Measurements from ENCODE around the gene C1orf21.

C1orf21 gene

DNA sequence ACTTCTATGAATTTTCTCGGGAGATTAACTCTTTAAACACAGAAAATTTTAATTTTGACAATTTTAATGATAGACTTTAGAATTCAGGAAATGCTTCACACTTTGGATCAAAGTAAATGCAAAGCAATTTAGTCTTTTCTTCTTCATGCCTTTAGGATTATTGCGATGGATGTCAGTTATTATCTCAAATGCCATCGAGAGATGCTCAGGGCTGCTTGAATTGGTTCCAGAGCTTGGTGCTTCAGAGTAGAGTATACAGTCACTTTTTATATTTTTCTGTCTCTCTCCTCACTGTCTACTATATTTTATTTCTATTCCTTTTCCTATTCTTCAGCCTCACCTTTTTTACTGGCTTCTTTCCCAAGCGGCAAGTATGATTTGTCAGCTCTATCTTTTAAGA lies 59.2 kb downstream of the C1orf21 start:
- Histone ChIP-seq H3K36me3 (ENCODE audit: insufficient read depth, low read length) (no peaks in the 10 kb centered on the region), H2AFZ (ENCODE audit: low read length, unreplicated experiment) (no peak overlapping the region), H3K27me3 (ENCODE audit: insufficient read depth, low read length) (no peaks in the 10 kb centered on the region), H3K27ac (ENCODE audit: low read depth, low read length) (no peak overlapping the region), H3K79me2 (ENCODE audit: control insufficient read depth, insufficient read depth, low read length, unreplicated experiment) (no peaks in the 10 kb centered on the region), H3K4me1 (ENCODE audit: control insufficient read depth, insufficient read depth, low read length, unreplicated experiment) (no peaks in the 10 kb centered on the region), H3K4me3 (ENCODE audit: low read depth, low read length) (no peak overlapping the region)

DNA sequence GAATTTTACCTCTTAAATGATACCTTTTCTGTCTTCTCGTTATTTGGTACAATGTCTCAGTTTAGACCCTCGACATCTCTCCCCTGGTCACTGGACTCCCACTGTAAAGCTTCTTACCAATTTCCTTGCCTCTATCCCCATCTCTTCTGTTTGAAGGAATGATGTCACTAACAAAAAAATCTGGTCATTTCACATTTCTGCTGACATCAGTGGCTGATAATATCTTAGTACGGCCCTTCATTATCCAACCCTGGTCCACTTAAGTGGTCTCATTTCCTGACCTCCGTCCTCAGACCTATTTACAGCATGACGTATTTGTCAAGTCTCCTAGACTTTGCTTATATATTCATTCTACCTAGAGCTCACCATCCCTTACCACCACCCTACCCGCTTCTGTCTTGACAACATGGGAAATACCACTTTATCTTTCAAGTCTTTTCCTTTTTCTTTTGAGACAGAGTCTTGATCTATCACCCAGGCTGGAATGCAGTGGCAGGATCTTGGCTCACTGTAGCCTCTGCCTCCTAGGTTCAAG lies 60.9 kb downstream of the C1orf21 start:
- no peak overlapping the region for H3K4me3 ChIP-seq (ENCODE audit: low read depth, low read length)
- H3K79me2 ChIP-seq (ENCODE audit: control insufficient read depth, insufficient read depth, low read length, unreplicated experiment), result no peaks in the 10 kb centered on the region
- H3K27me3 ChIP-seq (ENCODE audit: insufficient read depth, low read length), result no peaks in the 10 kb centered on the region
- H3K4me1 ChIP-seq (ENCODE audit: control insufficient read depth, insufficient read depth, low read length, unreplicated experiment), result no peaks in the 10 kb centered on the region
- H3K27ac ChIP-seq (ENCODE audit: low read depth, low read length), result no peak overlapping the region
- no peak overlapping the region for H2AFZ ChIP-seq (ENCODE audit: low read length, unreplicated experiment)
- H3K36me3 ChIP-seq (ENCODE audit: insufficient read depth, low read length), result no peaks in the 10 kb centered on the region

DNA sequence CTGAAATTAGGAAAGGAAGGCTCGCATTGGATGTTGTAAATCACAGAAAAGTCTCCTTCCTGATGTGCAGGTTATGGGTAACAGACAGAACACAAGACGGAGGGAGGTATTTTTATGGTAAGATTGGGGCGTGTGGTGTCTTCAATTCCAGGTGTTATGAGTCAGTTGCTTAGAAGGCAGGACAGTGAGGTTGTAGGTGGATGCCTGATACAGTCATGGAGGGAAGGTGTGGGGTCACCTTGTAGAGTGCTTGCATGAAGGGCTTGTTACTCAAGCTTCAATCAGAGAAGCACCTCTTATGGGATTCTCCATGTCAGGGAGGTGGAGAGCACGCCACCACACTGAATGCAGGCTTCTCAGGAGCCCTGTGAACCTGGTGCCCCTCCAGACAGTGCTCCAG lies 63.1 kb downstream of the C1orf21 start:
- no peak overlapping the region for H3K27ac ChIP-seq (ENCODE audit: low read depth, low read length)
- H3K79me2 ChIP-seq (ENCODE audit: control insufficient read depth, insufficient read depth, low read length, unreplicated experiment), result no peaks in the 10 kb centered on the region
- no peaks in the 10 kb centered on the region for H3K36me3 ChIP-seq (ENCODE audit: insufficient read depth, low read length)
- H3K4me1 ChIP-seq (ENCODE audit: control insufficient read depth, insufficient read depth, low read length, unreplicated experiment), result no peaks in the 10 kb centered on the region
- no peaks in the 10 kb centered on the region for H3K27me3 ChIP-seq (ENCODE audit: insufficient read depth, low read length)
- no peak overlapping the region for H2AFZ ChIP-seq (ENCODE audit: low read length, unreplicated experiment)
- H3K4me3 ChIP-seq (ENCODE audit: low read depth, low read length), result no peak overlapping the region

DNA sequence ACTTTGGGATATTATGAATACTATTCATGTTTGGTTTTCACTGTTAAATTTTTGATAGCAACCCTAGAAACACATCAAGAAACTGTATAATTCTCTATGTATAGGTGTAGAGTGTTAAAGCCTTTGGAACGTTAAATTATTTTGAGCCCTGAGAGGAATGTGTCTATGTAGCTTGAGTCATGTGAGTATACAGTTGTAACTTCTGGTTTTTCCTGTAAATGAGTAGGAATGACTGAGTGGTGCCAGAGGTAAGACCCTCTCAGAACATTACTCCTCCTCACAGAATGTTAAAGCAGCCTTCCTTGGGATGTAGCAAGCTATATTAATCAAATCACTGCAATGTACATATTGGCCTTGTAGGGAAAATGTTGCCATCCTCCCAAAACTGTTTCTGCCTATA lies 69.0 kb downstream of the C1orf21 start:
- Histone ChIP-seq H3K4me3 (ENCODE audit: low read depth, low read length) (no peak overlapping the region), H3K27ac (ENCODE audit: low read depth, low read length) (no peak overlapping the region), H3K36me3 (ENCODE audit: insufficient read depth, low read length) (no peaks in the 10 kb centered on the region), H3K79me2 (ENCODE audit: control insufficient read depth, insufficient read depth, low read length, unreplicated experiment) (no peaks in the 10 kb centered on the region), H3K4me1 (ENCODE audit: control insufficient read depth, insufficient read depth, low read length, unreplicated experiment) (no peaks in the 10 kb centered on the region), H2AFZ (ENCODE audit: low read length, unreplicated experiment) (no peak overlapping the region), H3K27me3 (ENCODE audit: insufficient read depth, low read length) (no peaks in the 10 kb centered on the region)

DNA sequence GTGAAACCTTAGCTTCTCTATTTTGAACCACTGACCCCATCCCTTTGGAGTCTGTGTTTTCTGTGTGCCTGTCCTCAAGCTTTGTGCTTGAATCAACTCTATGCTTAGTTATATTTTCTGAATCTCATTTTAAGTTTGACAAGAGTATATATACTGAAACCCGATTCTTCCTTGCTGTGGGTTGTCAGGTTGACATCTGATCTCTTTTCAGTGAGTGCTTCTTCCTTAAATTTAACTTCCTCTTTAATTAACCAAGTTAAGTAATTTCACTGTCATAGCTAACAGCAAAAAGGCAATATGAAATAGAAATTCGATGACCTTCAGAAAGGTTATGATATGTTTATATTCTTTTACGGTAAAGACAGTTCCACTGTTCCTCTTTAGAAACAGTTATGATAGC lies 69.4 kb downstream of the C1orf21 start:
- H3K4me3 ChIP-seq (ENCODE audit: low read depth, low read length), result no peak overlapping the region
- H3K27me3 ChIP-seq (ENCODE audit: insufficient read depth, low read length), result no peaks in the 10 kb centered on the region
- H3K36me3 ChIP-seq (ENCODE audit: insufficient read depth, low read length), result no peaks in the 10 kb centered on the region
- no peak overlapping the region for H2AFZ ChIP-seq (ENCODE audit: low read length, unreplicated experiment)
- H3K4me1 ChIP-seq (ENCODE audit: control insufficient read depth, insufficient read depth, low read length, unreplicated experiment), result no peaks in the 10 kb centered on the region
- no peaks in the 10 kb centered on the region for H3K79me2 ChIP-seq (ENCODE audit: control insufficient read depth, insufficient read depth, low read length, unreplicated experiment)
- H3K27ac ChIP-seq (ENCODE audit: low read depth, low read length), result no peak overlapping the region

DNA sequence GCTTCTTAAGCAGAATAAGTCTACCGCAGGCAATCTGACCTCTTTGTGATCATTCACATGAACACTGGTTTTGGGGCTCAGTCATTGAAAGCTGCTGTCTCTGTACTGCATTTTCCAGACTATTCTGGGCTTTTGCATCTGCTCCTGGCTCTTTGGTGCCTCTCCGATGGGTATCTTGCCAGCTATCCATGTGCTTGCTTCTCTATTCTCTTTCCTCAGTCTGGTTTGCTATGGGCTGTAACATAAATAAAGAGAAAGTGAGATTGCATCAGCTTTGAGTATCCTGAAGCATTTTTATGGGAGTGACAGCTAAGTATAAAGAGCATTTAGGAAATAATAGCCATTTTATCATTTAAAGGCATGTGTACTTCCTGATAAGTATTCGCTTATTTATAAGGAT lies 70.7 kb downstream of the C1orf21 start:
- no peak overlapping the region for H2AFZ ChIP-seq (ENCODE audit: low read length, unreplicated experiment)

DNA sequence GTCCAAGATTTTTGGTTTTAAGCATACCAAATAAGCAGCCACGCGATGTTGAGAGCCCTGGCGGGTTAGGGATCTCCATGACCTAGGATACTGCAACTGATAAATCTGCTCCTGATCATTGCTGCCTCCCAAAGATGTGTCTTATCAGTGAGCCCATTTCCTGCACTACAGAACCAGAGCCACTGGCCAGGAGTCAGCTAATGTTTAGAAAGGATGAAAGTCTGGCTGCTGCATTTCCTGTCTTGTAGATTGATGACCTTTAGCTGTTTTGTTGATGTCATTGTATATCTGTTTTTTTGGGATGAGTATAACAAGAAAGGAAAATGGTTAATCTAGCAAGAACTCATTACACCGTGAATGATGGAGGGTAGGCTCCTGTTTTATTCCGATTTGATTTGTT lies 74.5 kb downstream of the C1orf21 start:
- Histone ChIP-seq H3K4me3 (ENCODE audit: low read depth, low read length) (no peak overlapping the region), H3K4me1 (ENCODE audit: control insufficient read depth, insufficient read depth, low read length, unreplicated experiment) (no peaks in the 10 kb centered on the region), H2AFZ (ENCODE audit: low read length, unreplicated experiment) (no peak overlapping the region), H3K27ac (ENCODE audit: low read depth, low read length) (no peak overlapping the region), H3K36me3 (ENCODE audit: insufficient read depth, low read length) (no peaks in the 10 kb centered on the region), H3K79me2 (ENCODE audit: control insufficient read depth, insufficient read depth, low read length, unreplicated experiment) (no peaks in the 10 kb centered on the region), H3K27me3 (ENCODE audit: insufficient read depth, low read length) (no peaks in the 10 kb centered on the region)

More for the DNA sequence above, 70.7 kb downstream of the C1orf21 start:
- no peaks in the 10 kb centered on the region for H3K4me1 ChIP-seq (ENCODE audit: control insufficient read depth, insufficient read depth, low read length, unreplicated experiment)
- no peak overlapping the region for H3K27ac ChIP-seq (ENCODE audit: low read depth, low read length)
- no peaks in the 10 kb centered on the region for H3K36me3 ChIP-seq (ENCODE audit: insufficient read depth, low read length)
- H3K4me3 ChIP-seq (ENCODE audit: low read depth, low read length), result no peak overlapping the region
- H3K79me2 ChIP-seq (ENCODE audit: control insufficient read depth, insufficient read depth, low read length, unreplicated experiment), result no peaks in the 10 kb centered on the region
- no peaks in the 10 kb centered on the region for H3K27me3 ChIP-seq (ENCODE audit: insufficient read depth, low read length)

DNA sequence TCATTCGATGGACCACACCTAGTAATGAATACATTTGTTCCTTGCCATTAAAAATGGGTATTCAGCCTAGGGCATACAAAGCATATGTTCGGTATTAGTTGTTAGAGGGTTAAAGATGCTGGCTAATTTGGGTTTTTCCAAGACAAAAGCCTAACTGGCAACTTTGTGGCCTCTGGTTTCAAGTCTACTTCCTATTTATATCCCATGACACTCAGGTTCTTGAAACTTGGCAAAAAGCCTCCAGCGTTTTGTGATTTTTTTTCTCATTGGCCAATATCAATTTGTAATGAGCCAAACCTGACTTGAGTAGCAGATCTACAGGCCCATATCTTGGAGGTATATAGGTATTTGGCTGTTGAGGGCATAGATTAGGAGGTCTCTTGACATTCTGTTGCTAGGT lies 75.3 kb downstream of the C1orf21 start:
- Histone ChIP-seq H3K27me3 (ENCODE audit: insufficient read depth, low read length) (no peaks in the 10 kb centered on the region), H3K27ac (ENCODE audit: low read depth, low read length) (no peak overlapping the region), H2AFZ (ENCODE audit: low read length, unreplicated experiment) (no peak overlapping the region), H3K79me2 (ENCODE audit: control insufficient read depth, insufficient read depth, low read length, unreplicated experiment) (no peaks in the 10 kb centered on the region), H3K4me3 (ENCODE audit: low read depth, low read length) (no peak overlapping the region), H3K36me3 (ENCODE audit: insufficient read depth, low read length) (no peaks in the 10 kb centered on the region), H3K4me1 (ENCODE audit: control insufficient read depth, insufficient read depth, low read length, unreplicated experiment) (no peaks in the 10 kb centered on the region)

DNA sequence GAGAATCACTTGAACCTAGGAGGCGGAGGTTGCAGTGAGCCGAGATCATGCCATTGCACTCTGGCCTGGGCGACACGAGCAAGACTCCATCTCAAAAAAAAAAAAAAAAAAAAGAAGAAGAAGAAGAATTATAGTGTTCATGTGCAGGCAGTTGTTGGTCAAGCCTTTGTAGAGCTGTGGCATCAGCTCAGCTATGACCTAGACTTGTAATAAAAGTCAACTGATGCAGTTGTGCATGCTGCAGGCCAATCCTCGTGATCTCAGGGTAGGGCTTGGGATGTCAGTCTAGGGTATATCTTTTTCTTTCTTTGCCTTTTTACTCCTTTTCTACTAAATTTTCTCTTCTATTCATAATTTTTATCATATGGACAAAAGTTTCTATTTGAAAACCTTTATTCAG lies 76.2 kb downstream of the C1orf21 start:
- Histone ChIP-seq H3K36me3 (ENCODE audit: insufficient read depth, low read length) (no peaks in the 10 kb centered on the region), H2AFZ (ENCODE audit: low read length, unreplicated experiment) (no peak overlapping the region), H3K27ac (ENCODE audit: low read depth, low read length) (no peak overlapping the region), H3K4me3 (ENCODE audit: low read depth, low read length) (no peak overlapping the region), H3K79me2 (ENCODE audit: control insufficient read depth, insufficient read depth, low read length, unreplicated experiment) (no peaks in the 10 kb centered on the region), H3K4me1 (ENCODE audit: control insufficient read depth, insufficient read depth, low read length, unreplicated experiment) (no peaks in the 10 kb centered on the region), H3K27me3 (ENCODE audit: insufficient read depth, low read length) (no peaks in the 10 kb centered on the region)

DNA sequence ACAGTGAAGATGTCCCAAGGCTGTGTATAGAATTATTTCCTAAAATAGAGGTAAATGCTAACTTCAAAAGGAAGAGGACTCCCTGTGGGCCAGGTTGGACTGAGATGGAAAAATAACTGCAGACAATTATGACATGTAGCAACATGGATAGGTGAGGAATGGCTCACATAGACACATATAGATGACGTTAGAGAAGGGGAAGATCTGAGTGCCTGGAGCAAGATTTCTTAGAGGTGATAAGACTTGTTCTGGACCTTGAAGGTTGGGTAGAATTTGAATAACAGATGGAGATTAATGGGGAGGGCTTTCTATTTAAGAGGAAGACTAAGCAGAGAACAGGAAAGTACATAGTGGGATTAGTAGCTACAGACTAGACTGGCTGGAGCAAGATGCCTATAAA lies 76.9 kb downstream of the C1orf21 start:
- Histone ChIP-seq H3K27me3 (ENCODE audit: insufficient read depth, low read length) (no peaks in the 10 kb centered on the region), H3K4me1 (ENCODE audit: control insufficient read depth, insufficient read depth, low read length, unreplicated experiment) (no peaks in the 10 kb centered on the region), H3K4me3 (ENCODE audit: low read depth, low read length) (no peak overlapping the region), H3K79me2 (ENCODE audit: control insufficient read depth, insufficient read depth, low read length, unreplicated experiment) (no peaks in the 10 kb centered on the region), H2AFZ (ENCODE audit: low read length, unreplicated experiment) (no peak overlapping the region), H3K27ac (ENCODE audit: low read depth, low read length) (no peak overlapping the region), H3K36me3 (ENCODE audit: insufficient read depth, low read length) (no peaks in the 10 kb centered on the region)

DNA sequence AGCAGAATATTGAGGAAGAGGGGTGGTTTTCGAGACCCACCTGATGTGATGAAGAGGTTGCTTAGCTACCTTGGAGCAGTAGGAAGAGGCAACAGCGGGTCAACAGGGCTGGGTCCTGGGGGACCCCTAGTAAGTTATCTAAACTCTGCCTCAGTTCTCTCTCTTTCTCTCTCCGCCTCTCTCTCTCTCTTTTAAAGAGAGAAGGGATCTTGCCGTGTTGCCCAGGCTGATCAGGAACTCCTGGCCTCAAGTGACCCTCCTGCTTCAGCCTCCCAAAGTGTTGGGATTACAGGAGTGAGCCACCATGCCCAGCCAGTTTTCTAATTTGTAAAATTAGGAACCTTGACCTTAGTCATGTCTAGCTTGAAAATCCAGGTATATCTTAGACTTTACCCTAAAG lies 77.9 kb downstream of the C1orf21 start:
- H3K36me3 ChIP-seq (ENCODE audit: insufficient read depth, low read length), result no peaks in the 10 kb centered on the region
- H3K79me2 ChIP-seq (ENCODE audit: control insufficient read depth, insufficient read depth, low read length, unreplicated experiment), result no peaks in the 10 kb centered on the region
- H3K4me1 ChIP-seq (ENCODE audit: control insufficient read depth, insufficient read depth, low read length, unreplicated experiment), result no peaks in the 10 kb centered on the region
- H3K27me3 ChIP-seq (ENCODE audit: insufficient read depth, low read length), result no peaks in the 10 kb centered on the region
- no peak overlapping the region for H2AFZ ChIP-seq (ENCODE audit: low read length, unreplicated experiment)
- H3K4me3 ChIP-seq (ENCODE audit: low read depth, low read length), result no peak overlapping the region
- no peak overlapping the region for H3K27ac ChIP-seq (ENCODE audit: low read depth, low read length)
